Fibroblast of villous mesenchyme (primary cell): ENCODE data around the gene SLC25A46. TPM values are rescaled to one million over a fixed set of nuclear protein-coding genes. Genes with fewer than 3 reads are reported as not detected.
A peak's percentile ranks its signal among the peaks of the same experiment; 100 is the strongest.

Source experiments
- DNase-seq: peaks from one replicate; pipeline ENCODE4 v3.0.0-alpha.2; 2010; ENCODE audit warnings: low read depth
- H3K4me3 ChIP-seq: 2 replicates; pipeline ENCODE4 v1.5.1; 2011; ENCODE audit warnings: low read depth, mild to moderate bottlenecking, low read length
- total RNA-seq: library from RNA; depleted of rRNA; stranded (reverse); fragments of >200 nt; gene quantifications from 2 replicates; pipeline ENCODE4 v1.2.3, GENCODE V29; 2012
- TF ChIP-seq, protein P1 (sequence below): IDR thresholded peaks from 2 replicates; pipeline ENCODE4 v1.5.1; 2012; ENCODE audit warnings: low read depth, mild to moderate bottlenecking, low read length; ENCODE audit not compliant: insufficient read depth

The SLC25A46 gene
- total RNA-seq, 1 donor, result 106 TPM

DNA sequence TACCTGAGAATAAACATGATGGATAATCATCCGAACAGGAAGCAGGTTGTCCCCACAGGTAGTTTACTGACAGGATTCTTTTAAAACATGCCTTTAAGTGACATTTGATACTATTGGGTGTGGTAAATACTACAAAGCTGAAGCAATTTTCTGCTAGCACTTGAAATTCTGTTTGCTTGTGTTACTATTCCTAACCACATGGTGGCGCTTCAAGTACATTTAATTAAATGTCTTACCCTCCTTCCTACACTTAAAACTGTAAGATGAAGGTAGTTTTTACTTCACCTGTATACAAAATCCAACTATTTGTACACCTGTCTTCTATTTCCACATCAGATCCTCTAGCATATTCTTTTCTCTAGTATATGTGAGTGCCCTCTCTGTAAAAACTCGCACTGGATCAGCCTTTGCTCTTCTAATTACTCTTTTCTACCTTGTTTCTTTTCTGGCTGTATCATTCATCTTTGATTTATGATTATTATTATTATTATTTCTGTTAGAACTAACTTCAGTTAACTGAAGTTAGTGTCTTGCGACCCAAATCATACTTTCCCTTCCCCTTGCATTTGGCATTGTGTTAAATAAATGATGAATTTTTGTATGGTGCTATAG, 18.4 kb downstream of the SLC25A46 start:
- DNase-seq, result peak; percentile 66

DNA sequence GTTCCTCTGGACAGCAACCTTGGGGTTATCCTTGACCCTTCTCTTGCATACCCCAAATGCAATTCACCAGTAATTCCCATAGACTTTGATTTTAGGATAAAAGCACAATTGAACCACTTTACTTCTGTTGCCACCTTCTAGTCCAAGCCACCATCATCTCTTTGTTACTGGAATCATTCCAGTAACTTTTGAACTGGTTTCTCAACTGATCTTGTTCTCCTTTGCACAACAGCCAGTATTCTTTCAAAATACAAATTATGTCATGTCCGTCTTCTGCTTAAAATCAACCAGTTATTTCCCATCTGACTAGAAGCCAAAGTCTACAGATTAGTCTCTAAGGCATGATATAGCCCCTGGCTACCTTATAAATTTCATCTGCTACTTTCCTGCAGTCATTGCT, 21.4 kb downstream of the SLC25A46 start:
- DNase-seq, result no peak
- TF ChIP-seq, protein P1, sequence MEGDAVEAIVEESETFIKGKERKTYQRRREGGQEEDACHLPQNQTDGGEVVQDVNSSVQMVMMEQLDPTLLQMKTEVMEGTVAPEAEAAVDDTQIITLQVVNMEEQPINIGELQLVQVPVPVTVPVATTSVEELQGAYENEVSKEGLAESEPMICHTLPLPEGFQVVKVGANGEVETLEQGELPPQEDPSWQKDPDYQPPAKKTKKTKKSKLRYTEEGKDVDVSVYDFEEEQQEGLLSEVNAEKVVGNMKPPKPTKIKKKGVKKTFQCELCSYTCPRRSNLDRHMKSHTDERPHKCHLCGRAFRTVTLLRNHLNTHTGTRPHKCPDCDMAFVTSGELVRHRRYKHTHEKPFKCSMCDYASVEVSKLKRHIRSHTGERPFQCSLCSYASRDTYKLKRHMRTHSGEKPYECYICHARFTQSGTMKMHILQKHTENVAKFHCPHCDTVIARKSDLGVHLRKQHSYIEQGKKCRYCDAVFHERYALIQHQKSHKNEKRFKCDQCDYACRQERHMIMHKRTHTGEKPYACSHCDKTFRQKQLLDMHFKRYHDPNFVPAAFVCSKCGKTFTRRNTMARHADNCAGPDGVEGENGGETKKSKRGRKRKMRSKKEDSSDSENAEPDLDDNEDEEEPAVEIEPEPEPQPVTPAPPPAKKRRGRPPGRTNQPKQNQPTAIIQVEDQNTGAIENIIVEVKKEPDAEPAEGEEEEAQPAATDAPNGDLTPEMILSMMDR, result no peak

More for the DNA sequence above, 18.4 kb downstream of the SLC25A46 start:
- H3K4me3 ChIP-seq, result no peak overlapping the region
- TF ChIP-seq, protein P1, result peak; percentile 67

DNA sequence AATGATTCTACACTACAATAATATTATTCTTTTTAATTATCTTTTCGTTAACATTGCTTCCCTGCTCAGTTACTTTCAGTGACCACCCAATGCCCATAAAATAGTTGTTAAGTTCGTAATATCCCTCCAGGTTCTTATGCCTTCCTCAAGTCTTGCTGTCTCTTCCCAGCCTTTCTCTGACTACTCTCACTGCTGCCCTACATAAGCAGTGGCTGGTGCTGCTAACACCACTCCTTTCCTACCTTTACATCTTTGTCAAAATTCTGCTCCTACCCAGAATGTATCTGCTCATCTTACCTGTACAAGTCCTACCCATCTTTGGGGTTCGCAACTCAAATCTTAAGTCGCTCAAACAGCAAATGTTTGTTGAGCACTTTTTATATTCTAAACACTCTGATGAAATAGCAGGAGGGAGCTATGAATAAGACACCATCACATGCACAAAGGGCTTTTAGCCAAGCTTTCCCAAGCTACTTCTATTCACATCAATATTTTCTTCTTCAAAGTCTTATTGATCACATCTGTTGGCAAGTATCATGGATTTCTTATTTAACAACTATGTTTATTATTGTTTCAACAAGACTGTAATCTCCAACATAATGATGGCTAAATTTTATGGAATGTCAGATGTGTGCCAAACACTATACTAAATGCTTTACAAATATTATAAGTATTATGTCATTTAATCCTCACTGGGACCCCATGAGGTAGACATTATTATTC, 29.5 kb downstream of the SLC25A46 start:
- DNase-seq, result peak; percentile 20
- TF ChIP-seq, protein P1, result no peak

More for the DNA sequence above, 21.4 kb downstream of the SLC25A46 start:
- no peak overlapping the region for H3K4me3 ChIP-seq

DNA sequence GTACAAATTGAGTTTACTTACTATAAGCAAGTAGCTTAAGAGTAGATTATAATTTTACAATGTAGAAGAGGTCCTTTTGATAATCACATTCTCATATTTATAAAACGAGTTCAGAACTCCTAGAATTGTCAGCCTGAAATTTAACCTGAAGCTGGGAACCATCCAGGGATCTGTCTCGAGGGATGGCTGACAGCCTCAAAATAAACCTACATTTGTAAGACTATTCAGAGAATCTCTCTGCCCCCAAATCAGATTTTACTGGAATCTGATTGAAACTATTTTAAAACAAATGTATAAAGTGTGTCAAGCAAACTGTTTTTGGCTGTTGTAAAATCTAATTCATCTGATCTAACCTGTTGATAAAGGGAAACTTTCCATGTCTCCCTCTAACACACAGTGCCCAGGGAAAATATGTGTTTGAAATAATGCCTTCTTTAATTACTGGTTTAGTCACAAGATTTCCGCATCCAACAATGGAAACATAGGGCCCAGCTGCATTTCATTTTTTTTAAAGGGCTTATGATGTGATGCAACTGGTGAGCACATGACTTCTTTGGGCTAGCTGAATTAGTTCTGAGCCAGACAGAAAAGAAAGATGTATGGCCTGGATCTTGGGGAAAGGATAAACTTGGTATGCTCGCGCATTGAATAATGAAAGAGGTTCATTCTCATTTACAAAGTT, 30.3 kb downstream of the SLC25A46 start:
- no peak overlapping the region for H3K4me3 ChIP-seq
- DNase-seq, result peak; percentile 87
- TF ChIP-seq, protein P1, result no peak

More for the DNA sequence above, 29.5 kb downstream of the SLC25A46 start:
- H3K4me3 ChIP-seq, result no peak overlapping the region

DNA sequence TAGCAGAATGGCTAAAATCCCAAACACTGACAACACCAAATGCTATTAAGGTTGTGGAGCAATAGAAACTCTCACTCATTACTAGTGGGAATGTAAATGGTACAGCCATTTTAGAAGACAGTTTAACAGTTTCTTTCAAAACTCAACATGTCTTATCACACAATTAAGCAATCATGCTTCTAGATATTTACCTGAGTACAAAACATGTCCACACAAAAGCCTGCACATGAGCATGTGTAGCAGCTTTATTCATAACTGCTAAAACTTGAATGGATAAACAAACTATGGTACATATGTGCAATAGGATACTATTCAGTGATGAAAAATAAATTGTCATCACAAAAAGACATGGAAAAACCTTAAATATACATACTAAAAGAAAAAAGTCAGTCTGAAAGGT, 31.5 kb downstream of the SLC25A46 start:
- no peak for DNase-seq

DNA sequence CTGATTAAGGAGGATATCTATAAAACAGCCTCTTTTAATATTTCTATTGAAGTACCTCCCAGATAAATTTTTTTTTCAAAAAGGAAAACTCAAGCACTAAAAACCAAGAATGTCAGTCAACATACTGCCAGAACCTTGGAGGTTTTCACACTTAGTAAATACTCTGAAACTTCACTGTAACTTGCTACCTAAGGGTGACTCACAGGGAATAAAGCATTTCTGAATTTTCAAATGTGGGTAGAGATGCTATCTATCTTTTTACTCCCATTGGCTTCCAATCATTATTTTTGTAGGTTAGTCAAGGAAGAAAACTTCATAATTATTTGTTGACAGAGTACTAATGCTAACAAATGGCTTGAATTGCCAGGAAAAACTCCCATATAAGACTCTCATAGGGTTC, 46.1 kb downstream of the SLC25A46 start:
- TF ChIP-seq, protein P1, result no peak
- peak; percentile 5 for DNase-seq
- no peak overlapping the region for H3K4me3 ChIP-seq

More for the DNA sequence above, 31.5 kb downstream of the SLC25A46 start:
- TF ChIP-seq, protein P1, result no peak
- no peak overlapping the region for H3K4me3 ChIP-seq
